SK-N-SH treated with all-trans-retinoic acid at 6 μM for 48 hours (cell line): Measurements from ENCODE around the gene DNAH7.

Source experiments
- ARNTL ChIP-seq: fragments of 450-650 bp; formaldehyde crosslinking; IDR thresholded peaks from 2 replicates; pipeline ENCODE4 v1.5.0; 2020; ENCODE audit warnings: low read depth, mild to moderate bottlenecking, moderate library complexity, borderline replicate concordance
- PPARA ChIP-seq: fragments of 250-450 bp; sonication (Bioruptor Pico); IDR thresholded peaks from 2 replicates; pipeline ENCODE4 v1.5.0; 2020; ENCODE audit warnings: mild to moderate bottlenecking, borderline replicate concordance
- SNAI2 ChIP-seq: fragments of 250-450 bp; sonication (Bioruptor Pico); IDR thresholded peaks from 2 replicates; pipeline ENCODE4 v1.5.0; 2020; ENCODE audit warnings: mild to moderate bottlenecking, moderate library complexity
- ZC3H10 ChIP-seq: fragments of 250-450 bp; sonication (Bioruptor Pico); IDR thresholded peaks from 2 replicates; pipeline ENCODE4 v1.5.1; 2021; ENCODE audit warnings: mild to moderate bottlenecking, moderate library complexity
- ZFP3 ChIP-seq: fragments of 250-450 bp; sonication (Bioruptor Pico); IDR thresholded peaks from 2 replicates; pipeline ENCODE4 v1.5.0; 2020; ENCODE audit warnings: mild to moderate bottlenecking, moderate library complexity
- ZFP30 ChIP-seq: fragments of 450-650 bp; formaldehyde crosslinking; IDR thresholded peaks from 2 replicates; pipeline ENCODE4 v1.5.0; 2022; ENCODE audit warnings: mild to moderate bottlenecking, moderate library complexity
- ZNF565 ChIP-seq: fragments of 450-650 bp; formaldehyde crosslinking; conservative IDR thresholded peaks from 2 replicates; pipeline ENCODE4 v1.5.0; 2020; ENCODE audit warnings: low read depth, mild to moderate bottlenecking, moderate library complexity
- TF ChIP-seq, protein P1 (sequence below): fragments of 250-450 bp; sonication (Bioruptor Pico); IDR thresholded peaks from 2 replicates; pipeline ENCODE4 v1.8.0; 2021; ENCODE audit warnings: low read depth, mild to moderate bottlenecking, moderate library complexity, borderline replicate concordance
- TF ChIP-seq, protein P2 (sequence below): fragments of 250-450 bp; sonication (Bioruptor Pico); IDR thresholded peaks from 2 replicates; pipeline ENCODE4 v1.5.0; 2020; ENCODE audit warnings: mild to moderate bottlenecking, moderate library complexity
- TF ChIP-seq, protein P3 (sequence below): fragments of 250-450 bp; sonication (Bioruptor Pico); IDR thresholded peaks from 2 replicates; pipeline ENCODE4 v1.5.1; 2020; ENCODE audit warnings: low read depth, mild to moderate bottlenecking, moderate library complexity

DNA sequence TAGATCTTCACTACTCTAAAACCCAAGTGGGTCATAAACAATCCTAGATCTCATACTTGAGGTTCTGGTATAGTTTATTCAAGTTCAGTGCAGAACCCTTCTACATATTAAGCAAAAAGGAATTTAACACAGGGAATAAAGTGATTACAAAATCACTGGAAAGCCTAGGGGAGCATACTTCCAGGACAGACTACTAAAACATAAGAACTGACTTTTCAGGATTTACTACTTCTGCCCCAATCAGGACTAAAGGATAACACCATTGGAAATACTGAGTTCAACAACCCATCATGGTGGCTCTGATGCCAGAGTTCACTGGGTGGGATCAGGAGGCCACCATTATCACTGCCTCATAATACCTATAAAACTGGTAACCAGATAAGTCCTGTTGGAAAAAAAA, 123.6 kb downstream of the DNAH7 start:
- TF ChIP-seq, protein P1, sequence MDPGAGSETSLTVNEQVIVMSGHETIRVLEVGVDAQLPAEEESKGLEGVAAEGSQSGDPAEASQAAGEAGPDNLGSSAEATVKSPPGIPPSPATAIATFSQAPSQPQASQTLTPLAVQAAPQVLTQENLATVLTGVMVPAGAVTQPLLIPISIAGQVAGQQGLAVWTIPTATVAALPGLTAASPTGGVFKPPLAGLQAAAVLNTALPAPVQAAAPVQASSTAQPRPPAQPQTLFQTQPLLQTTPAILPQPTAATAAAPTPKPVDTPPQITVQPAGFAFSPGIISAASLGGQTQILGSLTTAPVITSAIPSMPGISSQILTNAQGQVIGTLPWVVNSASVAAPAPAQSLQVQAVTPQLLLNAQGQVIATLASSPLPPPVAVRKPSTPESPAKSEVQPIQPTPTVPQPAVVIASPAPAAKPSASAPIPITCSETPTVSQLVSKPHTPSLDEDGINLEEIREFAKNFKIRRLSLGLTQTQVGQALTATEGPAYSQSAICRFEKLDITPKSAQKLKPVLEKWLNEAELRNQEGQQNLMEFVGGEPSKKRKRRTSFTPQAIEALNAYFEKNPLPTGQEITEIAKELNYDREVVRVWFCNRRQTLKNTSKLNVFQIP, result no peak
- TF ChIP-seq SNAI2 (CRISPR knock-in tag), result no peak
- TF ChIP-seq ZNF565 (CRISPR knock-in tag), result no peak
- TF ChIP-seq ARNTL (CRISPR knock-in tag), result no peak
- TF ChIP-seq ZFP30 (CRISPR knock-in tag), result no peak
- TF ChIP-seq PPARA (CRISPR knock-in tag), result no peak
- no peak for TF ChIP-seq ZC3H10 (CRISPR knock-in tag)
- TF ChIP-seq, protein P2, sequence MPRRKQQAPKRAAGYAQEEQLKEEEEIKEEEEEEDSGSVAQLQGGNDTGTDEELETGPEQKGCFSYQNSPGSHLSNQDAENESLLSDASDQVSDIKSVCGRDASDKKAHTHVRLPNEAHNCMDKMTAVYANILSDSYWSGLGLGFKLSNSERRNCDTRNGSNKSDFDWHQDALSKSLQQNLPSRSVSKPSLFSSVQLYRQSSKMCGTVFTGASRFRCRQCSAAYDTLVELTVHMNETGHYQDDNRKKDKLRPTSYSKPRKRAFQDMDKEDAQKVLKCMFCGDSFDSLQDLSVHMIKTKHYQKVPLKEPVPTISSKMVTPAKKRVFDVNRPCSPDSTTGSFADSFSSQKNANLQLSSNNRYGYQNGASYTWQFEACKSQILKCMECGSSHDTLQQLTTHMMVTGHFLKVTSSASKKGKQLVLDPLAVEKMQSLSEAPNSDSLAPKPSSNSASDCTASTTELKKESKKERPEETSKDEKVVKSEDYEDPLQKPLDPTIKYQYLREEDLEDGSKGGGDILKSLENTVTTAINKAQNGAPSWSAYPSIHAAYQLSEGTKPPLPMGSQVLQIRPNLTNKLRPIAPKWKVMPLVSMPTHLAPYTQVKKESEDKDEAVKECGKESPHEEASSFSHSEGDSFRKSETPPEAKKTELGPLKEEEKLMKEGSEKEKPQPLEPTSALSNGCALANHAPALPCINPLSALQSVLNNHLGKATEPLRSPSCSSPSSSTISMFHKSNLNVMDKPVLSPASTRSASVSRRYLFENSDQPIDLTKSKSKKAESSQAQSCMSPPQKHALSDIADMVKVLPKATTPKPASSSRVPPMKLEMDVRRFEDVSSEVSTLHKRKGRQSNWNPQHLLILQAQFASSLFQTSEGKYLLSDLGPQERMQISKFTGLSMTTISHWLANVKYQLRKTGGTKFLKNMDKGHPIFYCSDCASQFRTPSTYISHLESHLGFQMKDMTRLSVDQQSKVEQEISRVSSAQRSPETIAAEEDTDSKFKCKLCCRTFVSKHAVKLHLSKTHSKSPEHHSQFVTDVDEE (CRISPR knock-in tag), result no peak
- no peak for TF ChIP-seq ZFP3 (CRISPR knock-in tag)
- TF ChIP-seq, protein P3, sequence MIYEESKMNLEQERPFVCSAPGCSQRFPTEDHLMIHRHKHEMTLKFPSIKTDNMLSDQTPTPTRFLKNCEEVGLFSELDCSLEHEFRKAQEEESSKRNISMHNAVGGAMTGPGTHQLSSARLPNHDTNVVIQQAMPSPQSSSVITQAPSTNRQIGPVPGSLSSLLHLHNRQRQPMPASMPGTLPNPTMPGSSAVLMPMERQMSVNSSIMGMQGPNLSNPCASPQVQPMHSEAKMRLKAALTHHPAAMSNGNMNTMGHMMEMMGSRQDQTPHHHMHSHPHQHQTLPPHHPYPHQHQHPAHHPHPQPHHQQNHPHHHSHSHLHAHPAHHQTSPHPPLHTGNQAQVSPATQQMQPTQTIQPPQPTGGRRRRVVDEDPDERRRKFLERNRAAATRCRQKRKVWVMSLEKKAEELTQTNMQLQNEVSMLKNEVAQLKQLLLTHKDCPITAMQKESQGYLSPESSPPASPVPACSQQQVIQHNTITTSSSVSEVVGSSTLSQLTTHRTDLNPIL (CRISPR knock-in tag), result no peak
